ENCODE measurements around the gene GPC4. TPM values are rescaled to one million over a fixed set of nuclear protein-coding genes. Genes with fewer than 3 reads are reported as not detected.

Gene GPC4
- total and polyA plus RNA-seq, 10 of the 15 experiments (the other 5 are each of a cell fraction or from before 2014, with no cell fraction given) = 0.04 to 5.8 (median 0.13) TPM

DNA sequence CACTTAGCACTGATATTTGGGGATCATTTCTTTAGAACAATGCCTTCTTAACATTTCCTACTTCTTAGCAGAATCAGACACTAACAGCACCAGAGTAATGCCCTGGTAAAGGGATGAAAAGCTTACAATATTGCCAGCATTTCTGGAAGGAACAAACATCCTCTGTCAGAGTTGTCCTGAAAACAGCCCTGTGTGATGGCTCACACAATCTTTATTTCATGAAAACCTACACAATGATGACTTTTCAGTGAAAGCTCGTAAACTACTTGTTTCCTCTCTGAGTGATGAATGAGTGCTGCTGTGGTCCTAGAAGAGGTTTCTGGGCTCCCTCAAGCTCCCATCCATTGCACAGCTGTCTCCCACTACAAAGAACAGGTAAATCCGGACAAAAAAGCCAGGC is 52.8 kb downstream of the GPC4 start (continued):
- TF ChIP-seq, protein P1, sequence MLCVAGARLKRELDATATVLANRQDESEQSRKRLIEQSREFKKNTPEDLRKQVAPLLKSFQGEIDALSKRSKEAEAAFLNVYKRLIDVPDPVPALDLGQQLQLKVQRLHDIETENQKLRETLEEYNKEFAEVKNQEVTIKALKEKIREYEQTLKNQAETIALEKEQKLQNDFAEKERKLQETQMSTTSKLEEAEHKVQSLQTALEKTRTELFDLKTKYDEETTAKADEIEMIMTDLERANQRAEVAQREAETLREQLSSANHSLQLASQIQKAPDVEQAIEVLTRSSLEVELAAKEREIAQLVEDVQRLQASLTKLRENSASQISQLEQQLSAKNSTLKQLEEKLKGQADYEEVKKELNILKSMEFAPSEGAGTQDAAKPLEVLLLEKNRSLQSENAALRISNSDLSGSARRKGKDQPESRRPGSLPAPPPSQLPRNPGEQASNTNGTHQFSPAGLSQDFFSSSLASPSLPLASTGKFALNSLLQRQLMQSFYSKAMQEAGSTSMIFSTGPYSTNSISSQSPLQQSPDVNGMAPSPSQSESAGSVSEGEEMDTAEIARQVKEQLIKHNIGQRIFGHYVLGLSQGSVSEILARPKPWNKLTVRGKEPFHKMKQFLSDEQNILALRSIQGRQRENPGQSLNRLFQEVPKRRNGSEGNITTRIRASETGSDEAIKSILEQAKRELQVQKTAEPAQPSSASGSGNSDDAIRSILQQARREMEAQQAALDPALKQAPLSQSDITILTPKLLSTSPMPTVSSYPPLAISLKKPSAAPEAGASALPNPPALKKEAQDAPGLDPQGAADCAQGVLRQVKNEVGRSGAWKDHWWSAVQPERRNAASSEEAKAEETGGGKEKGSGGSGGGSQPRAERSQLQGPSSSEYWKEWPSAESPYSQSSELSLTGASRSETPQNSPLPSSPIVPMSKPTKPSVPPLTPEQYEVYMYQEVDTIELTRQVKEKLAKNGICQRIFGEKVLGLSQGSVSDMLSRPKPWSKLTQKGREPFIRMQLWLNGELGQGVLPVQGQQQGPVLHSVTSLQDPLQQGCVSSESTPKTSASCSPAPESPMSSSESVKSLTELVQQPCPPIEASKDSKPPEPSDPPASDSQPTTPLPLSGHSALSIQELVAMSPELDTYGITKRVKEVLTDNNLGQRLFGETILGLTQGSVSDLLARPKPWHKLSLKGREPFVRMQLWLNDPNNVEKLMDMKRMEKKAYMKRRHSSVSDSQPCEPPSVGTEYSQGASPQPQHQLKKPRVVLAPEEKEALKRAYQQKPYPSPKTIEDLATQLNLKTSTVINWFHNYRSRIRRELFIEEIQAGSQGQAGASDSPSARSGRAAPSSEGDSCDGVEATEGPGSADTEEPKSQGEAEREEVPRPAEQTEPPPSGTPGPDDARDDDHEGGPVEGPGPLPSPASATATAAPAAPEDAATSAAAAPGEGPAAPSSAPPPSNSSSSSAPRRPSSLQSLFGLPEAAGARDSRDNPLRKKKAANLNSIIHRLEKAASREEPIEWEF (IDR thresholded peaks at IDR 0.05; ENCODE audit: insufficient replicate concordance, low read depth, low read length) = no peak
- TF ChIP-seq EGR1 (IDR thresholded peaks at IDR 0.05; ENCODE audit: borderline replicate concordance in 1 of 2, low read depth in 2 of 2, low read length in 2 of 2) = no peak
- TF ChIP-seq MTA3 (IDR thresholded peaks at IDR 0.05; ENCODE audit: borderline replicate concordance, low read length) = no peak
- no peak for TF ChIP-seq FOXK2 (IDR thresholded peaks at IDR 0.05)
- TF ChIP-seq, protein P2, sequence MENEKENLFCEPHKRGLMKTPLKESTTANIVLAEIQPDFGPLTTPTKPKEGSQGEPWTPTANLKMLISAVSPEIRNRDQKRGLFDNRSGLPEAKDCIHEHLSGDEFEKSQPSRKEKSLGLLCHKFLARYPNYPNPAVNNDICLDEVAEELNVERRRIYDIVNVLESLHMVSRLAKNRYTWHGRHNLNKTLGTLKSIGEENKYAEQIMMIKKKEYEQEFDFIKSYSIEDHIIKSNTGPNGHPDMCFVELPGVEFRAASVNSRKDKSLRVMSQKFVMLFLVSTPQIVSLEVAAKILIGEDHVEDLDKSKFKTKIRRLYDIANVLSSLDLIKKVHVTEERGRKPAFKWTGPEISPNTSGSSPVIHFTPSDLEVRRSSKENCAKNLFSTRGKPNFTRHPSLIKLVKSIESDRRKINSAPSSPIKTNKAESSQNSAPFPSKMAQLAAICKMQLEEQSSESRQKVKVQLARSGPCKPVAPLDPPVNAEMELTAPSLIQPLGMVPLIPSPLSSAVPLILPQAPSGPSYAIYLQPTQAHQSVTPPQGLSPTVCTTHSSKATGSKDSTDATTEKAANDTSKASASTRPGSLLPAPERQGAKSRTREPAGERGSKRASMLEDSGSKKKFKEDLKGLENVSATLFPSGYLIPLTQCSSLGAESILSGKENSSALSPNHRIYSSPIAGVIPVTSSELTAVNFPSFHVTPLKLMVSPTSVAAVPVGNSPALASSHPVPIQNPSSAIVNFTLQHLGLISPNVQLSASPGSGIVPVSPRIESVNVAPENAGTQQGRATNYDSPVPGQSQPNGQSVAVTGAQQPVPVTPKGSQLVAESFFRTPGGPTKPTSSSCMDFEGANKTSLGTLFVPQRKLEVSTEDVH (IDR thresholded peaks at IDR 0.05; ENCODE audit: low read depth, partially characterized antibody) = no peak
- TF ChIP-seq TCF3 (IDR thresholded peaks at IDR 0.05; ENCODE audit: borderline replicate concordance, insufficient read depth, low read depth, low read length) = no peak
- no peak for TF ChIP-seq IKZF2 (IDR thresholded peaks at IDR 0.05)
- no peak for TF ChIP-seq HDGF (IDR thresholded peaks at IDR 0.05)
- TF ChIP-seq MLLT1 (IDR thresholded peaks at IDR 0.05) = no peak
- TF ChIP-seq SUPT20H (IDR thresholded peaks at IDR 0.05; ENCODE audit: borderline replicate concordance, control insufficient read depth, low read depth, low read length) = no peak
- no peak for TF ChIP-seq ZBTB4 (CRISPR knock-in tag; IDR thresholded peaks at IDR 0.05)
- TF ChIP-seq MYB (IDR thresholded peaks at IDR 0.05; ENCODE audit: borderline replicate concordance, low read depth, low read length) = no peak
